HG03139 (cell line): ENCODE measurements around the gene BHLHE40.
A peak's percentile ranks its signal among the peaks of the same experiment; 100 is the strongest.

Source experiments
- ATAC-seq: cut with Tn5 transposase; IDR thresholded peaks from one replicate; pipeline ENCODE4 v1.9.1; 2021; ENCODE audit not compliant: unreplicated experiment

The BHLHE40 gene

DNA sequence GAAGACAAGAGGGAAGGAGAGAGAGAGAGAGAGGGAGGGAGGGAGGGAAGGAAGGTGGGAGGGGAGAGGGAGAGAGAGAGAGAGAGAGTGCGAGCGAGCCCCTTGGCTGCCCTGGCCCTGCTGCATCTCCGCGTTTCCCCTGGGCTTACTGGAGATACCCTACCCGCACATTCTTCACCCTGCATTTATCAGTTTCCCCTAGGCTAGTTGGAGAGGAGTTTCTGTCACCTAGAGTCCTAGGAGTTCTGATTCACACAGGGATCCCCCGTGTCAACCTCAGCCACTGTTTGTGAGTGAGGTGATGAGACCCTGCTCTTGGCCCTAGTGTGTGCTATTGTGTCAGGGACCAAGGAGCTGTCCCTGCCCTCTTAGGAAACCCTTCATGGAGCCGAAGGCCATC is 18.7 kb downstream of the BHLHE40 start:
- no peak for ATAC-seq

DNA sequence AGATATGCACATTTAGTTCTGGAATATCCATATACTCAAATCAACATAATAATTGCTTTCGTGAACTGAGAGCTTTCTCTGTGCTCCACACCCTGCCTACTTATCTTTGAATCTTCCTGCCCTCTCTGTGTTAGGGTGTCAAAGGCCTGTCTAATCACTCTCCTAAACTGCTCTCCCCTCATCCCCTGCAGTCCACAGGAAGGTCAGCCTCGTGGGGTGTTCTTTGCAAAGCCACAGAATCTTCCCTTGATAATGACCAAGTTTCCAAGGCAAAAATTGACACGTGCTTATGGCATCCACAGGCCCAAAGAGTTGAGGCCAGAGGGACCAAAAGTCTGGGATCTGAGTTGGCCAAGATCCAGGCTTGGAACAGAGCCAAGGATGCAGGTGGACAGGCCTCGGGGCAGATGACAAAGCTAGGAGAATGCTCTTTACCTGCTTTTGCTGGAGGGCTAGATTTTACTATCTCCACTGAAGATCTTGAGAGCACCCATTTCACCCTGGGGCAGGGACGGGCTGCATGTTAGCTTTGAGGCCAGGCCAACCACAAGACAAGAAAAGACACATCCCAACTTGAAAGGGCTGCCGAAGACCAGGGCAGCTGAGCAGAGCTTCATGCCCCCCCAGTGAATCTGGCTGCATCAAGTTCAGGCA is 20.4 kb downstream of the BHLHE40 start:
- ATAC-seq: no peak

DNA sequence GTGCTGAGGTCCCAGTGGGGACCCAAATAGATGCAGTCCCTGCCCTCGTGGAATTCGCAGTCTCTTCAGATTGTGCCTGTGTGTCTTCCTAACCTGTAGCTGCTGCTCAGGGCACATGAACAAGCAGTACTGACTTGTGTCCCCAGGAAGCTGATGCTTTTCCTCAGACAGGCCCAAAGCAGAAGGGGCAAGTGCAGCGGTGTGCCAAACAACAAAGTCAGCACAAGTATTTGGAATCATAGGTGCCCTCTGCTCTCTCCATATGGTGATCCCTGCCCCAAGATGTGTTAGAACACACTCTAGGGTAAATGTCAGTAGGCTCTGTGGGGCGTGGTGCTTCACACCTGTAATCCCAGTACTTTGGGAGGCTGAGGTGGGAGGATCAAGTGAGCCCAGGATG is 21.9 kb downstream of the BHLHE40 start:
- ATAC-seq: no peak

DNA sequence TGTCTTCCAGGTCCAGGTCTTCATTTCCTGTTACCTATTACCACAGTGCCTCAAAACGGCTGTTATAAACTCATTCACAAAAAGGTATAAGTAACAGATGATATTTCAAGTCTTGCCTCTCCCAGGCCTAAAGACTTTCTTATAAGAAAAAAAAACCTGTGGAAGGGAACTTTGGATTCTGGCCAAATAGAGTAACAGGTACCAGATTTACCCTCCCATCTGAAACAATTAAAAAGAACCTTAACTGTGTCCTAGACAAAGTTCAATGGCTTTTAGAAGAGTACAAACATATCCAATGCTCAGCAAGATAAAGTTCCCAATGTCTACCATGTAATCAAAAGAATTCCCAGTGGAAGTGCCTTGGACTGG is 22.6 kb downstream of the BHLHE40 start:
- no peak for ATAC-seq

GRCh38 chr3:5002174-5002870 is 23.1 kb downstream of the BHLHE40 start:
- no peak for ATAC-seq

- ATAC-seq: no peak
Observed at GRCh38 chr3:5002871-5003247, 23.6 kb downstream of the BHLHE40 start.

DNA sequence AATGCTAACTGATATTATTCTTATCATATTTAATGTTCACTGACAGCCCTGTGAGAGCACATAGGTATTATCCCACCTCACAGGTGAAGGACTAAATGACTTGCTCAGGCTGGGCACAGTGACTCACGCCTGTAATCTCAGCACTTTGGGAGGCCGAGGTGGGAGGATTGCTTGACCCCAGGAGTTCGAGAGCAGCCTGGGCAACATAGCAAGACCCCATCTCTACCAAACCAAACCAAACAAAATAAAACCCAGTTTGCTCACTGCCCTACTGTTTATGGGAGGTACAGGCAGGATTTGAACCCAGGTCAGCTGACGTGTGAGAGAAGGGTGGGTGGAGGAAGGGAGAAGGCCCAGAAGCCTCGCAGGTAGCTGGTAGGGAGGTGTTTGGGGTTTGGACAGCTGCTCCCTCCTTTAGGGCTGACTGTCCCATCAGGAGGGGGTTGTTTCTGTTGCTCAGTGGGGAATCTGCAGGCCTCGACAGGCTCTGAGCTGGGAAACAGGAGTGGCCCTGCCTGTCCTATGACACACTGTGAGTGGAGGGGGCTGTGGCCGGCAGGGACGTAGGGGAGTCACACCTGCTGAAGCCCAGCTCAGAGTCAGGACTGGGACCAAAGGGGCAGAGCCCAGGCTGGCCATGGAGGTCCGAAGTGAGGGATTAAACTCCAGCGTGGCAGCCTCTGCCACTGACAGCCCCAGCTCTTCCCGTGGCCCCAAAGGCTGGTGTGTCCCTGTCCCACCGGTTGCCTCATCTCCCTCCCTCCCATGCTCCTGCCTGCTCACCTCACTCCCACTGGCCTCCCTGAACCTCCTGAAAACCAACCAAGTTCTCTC is 25.3 kb downstream of the BHLHE40 start:
- ATAC-seq: no peak

- ATAC-seq: no peak
Observed at GRCh38 chr3:5005367-5005766, 26.1 kb downstream of the BHLHE40 start.

DNA sequence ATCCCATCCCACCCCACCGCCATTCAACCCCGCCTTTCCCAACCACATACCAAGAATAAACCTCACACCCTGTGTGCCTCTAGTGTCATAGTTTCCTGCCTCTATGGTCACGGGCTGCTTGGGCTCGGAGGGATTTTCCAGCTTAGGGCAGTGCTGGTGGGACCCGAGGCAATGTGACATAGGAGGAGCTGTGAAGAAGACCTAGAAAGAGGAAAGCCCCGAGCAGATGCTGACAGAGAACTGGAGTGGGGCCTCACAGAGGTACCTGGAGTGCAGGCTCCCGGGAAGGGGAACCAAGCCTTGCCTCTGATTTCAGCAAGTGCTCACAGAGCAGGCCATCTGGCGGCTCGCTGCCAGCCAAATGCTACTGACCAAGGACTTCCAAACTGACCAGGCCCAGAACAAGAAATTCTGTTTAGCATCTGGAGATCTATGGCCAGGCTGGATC is 27.5 kb downstream of the BHLHE40 start:
- peak; percentile 47 for ATAC-seq

GRCh38 chr3:5007873-5008272 is 28.6 kb downstream of the BHLHE40 start:
- no peak for ATAC-seq

GRCh38 chr3:5009506-5010109 is 30.4 kb downstream of the BHLHE40 start:
- no peak for ATAC-seq

DNA sequence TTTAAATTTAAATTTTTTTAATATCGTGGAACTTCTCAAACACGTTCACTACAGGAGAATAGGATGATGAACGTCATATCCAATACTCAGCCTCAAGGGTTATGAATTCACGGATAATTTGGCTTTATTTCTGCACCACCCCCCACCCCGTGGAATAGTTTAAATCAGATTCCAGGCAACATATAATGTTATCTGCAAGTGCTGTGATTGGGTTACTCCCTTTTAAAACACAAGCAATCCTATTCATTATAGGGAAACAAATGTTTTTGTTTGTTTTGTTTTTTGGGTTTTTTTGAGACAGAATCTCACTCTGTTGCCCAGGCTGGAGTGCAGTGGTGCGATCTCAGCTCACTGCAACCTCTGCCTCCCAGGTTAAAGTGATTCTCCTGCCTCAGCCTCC is 30.9 kb downstream of the BHLHE40 start:
- no peak for ATAC-seq

DNA sequence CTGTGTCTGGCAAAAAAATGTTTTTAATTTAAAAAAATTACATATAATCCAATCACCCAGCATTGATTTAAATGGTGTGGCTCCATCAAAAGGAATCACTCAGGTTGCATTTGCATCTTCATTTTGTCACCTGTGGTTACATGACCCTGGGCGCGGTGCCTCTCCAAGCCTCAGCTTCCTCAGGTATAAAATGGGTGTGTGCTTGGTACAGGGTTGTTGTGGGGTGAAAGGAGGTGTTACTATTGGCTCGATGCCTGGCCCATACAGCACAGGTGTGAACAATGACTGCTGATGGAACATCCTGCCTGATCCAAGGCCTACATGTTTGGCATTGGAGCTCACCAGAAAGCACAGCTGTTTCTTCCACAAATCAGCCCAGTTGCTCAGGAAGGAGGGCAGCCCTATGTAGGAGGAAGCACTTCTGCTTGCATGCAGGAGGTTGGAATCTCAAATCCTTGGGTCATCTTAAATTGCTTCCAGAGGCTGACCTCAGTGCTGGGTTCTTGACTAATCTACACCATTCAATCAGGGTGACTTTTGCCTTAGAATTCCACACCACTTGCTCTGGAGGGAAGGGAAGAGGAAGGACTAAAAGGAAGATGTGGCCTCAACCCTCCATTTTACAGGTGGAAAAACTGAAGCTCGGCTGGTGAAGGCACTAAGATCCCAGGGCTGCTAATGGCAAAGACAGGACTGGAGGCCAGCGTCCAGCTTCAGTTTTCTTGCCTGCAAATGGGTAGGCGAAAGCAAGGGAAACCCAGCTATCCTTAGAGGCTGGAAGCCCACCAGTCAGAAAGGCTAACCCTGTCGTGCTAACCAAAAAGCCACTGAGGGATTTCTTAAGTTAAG is 31.7 kb downstream of the BHLHE40 start:
- no peak for ATAC-seq

DNA sequence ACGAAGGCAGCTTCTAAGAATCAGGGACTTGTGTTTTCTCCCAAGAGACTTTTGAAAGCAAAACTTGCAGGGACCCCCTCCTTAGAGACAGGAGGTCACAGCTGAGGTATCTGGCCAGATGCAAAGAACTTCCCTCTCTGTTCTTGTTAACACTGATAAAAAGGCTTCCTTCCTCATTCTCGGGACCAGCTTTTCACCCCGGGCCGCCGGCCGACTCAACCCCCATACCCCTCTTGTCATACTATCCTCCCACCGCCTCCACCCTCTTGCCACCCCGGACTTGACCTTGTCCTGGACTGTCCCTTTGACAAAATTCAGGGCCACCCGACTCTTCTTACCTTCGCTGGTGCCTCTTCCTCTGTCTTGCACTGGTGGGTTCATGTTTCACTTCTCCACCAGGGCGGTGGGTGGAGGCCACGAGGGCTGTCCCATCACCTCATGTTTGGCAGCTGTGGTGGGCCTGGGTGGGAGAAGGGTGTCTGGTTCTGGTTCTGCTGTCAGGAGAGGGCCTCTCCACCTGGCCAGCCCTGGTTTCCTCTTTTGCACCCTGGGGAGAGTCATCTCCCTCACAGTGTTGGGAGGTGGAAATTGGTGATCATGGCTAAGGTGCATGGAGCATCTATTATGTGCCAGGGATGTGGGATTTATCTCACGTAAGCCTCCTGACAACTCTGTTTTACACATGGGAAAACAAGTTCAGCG is 32.5 kb downstream of the BHLHE40 start:
- peak; percentile 53 for ATAC-seq

DNA sequence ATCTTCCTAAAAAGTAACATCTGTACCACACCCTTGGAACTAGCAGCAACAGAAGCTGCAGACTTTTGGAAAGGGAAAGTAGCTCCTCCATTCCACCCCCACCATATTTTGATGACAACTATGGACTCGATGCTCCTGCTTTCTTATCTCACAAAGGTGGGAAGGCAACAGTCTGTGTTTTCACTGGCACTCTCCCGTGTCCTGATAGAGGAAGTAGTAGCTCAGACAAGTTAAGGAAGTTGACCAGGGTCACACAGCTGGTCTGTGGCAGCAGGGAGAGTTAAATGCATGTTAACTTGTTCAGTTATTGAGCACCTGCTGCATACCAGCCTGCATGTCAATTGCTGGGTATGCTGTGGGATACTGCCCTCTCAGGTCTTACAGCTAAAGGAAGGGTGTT is 33.1 kb downstream of the BHLHE40 start:
- ATAC-seq: no peak

DNA sequence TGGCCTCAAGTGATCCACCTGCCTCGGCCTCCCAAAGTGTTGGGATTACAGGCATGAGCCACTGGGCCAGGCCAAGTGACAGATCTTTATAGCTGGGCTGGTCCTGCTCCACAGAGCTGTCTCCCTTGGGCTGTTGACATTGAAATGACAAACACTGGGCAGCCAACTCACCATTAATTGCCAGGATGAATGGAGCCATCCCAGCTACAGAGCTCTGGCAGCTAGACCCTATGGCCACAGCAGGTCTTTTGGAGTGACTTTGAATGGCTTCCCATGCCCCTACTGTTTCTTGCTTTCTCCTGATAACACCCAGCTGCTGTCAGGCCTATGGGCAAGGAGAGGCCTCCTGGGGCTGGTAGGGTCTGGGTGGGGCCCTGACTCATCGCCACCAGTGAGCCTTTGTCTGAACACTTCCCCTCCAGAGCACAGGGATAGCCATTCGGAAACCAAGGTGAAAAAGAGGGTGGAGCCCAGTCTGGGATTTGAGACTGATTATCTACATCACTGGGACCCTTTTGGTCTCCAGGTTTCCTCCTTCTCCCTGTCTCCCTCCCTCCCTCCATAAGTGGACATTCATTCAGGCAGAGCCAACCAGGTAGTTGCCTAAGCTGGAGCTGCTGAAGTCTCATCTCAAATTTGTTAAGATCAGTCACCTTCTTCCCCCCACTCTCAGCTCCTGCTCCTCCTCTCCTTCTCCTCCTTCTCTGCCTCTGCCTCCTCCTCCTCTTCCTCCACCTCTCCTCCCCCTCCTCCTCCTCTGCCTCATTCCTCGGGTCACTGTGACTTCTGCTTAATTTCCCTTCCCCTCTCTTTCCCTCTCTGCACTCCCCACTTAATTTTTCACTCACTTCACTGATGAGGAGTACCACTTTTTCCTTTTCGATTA is 34.0 kb downstream of the BHLHE40 start:
- ATAC-seq: no peak

DNA sequence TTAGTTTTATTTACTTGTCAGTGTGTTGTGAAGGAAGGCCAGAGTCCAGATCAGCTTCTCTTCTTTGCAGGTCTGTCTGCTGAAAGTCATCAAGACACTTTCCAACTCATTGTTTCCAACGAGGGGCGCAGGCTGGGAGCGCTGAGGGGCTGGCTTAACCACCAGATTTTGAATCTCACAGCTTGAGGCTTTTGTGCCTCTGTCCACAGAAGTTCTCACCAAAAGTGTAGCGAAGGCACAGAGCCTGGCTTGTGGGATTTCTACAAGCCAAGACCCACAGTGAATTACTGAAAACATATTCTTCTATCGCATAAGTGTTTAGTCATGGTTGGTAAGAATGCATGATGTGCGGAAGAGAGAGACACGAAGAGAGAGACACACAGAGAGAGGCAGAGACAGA is 35.2 kb downstream of the BHLHE40 start:
- no peak for ATAC-seq

DNA sequence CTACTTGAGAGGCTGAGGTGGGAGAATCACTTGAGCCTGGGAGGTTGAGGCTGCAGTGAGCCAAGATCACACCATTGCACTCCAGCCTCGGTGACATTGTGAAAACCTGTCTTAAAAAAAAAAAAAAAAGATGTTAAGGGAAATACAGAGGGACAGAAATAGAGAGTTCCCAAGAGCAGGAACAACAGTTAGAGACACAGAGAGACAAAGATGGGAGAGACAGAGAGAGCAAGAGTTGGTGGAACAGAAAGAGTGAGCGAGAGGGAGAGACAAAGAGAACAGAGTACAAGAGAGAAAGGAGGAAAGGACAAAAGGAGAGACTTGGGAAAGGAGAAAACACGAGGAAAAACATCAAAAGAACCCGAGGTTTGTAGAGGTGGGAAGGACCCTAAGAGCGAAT is 35.8 kb downstream of the BHLHE40 start:
- ATAC-seq: no peak
